HG03439 (cell line): ENCODE data around the gene SH3PXD2A.
"Not testable (repeated sequence)": the region's sequence is repeated elsewhere in the genome, so short reads cannot be mapped to it uniquely, and the experiment has no call there.

Experiments used
- ATAC-seq: cut with Tn5 transposase; IDR thresholded peaks from one replicate; pipeline ENCODE4 v1.9.1; 2021; ENCODE audit warnings: mild to moderate bottlenecking, moderate library complexity; ENCODE audit not compliant: unreplicated experiment

The SH3PXD2A gene

DNA sequence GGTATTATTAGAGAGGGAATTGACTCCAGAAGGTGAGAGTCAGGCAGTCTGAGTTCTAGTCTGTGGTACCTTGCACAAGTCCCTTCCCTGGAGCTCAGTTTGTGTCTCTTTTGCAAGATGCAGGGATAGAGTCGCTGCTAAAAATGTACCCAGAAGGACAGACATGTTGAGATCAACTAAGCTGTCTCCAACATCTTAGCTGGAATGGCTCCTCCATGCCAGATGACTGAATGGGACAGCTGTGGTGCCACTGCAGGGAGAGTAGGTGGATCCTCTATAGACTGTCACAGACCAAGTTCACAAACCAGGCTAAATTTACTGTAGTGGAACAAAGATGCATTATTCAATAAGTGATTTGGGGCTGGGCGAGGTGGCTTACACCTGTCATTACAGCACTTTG lies 241.8 kb downstream of the SH3PXD2A start:
- ATAC-seq: no peak

- ATAC-seq: no peak
Observed at GRCh38 chr10:103612462-103613365, 242.7 kb downstream of the SH3PXD2A start.

DNA sequence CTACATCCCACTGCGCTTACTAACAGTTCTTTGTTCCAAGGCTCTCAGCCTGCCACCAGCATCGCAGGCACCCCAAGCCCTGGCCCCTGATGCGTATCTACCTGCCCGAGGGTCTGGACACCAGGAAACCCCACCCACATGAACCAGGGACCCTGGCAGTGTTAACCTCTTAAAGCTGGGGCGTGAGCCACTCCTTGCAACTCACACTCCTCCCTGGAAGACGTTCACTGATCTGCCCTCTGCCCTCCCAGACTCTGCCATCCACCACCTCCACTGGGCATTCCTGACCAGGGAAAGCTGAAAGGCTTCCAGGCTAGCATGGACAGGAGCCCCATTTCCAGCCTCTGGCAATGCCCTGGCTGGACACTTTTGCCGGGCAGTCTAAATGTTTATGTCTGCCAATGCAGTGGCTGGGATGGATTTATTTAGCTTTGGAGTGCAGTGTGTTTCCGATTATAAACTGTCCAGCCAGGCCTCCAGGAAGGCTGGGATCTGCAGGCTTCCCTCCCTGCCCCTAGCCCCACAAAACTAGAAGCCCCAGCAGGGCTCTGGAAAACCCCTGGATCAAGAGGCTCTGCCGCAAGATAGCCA lies 244.4 kb downstream of the SH3PXD2A start:
- no peak for ATAC-seq

DNA sequence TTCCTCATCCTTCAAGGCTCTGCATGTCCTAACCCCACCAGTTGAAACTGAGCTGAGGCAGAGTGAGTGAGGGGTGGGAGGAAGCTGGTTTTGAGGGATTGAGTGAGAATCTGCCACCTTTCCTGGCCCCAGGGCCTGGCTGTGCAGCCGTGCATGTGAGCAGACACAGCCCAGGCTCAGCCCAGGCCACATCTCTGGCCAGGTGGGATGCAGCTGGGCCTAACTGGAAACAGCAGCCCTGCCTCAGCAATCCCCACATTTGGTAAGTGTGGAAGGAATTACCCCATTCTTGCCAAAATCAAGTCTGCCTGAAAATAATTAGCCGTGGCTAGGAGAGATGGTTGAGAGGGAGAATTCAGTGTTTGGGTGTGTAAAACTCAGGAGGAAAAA lies 245.3 kb downstream of the SH3PXD2A start:
- ATAC-seq: no peak

GRCh38 chr10:103609231-103610082 lies 245.9 kb downstream of the SH3PXD2A start:
- no peak for ATAC-seq

DNA sequence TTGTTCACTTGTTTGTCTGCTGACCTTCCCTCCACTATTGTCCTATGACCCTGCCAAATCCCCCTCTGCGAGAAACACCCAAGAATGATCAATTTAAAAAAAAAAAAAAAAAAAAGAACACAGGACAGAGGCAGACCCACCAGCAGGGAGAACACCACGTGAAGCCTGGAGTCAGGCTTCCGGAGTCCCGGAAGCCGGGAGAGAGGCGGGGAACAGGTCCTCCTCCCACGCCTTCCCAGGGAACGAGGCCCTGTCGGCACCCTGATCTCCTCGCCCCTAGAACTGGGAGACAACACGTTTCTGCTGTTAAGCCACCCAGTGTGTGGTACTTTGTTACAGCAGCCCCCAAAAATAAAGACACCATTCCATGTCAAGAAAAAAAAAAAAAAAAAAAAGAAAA lies 247.3 kb downstream of the SH3PXD2A start:
- ATAC-seq: not testable (repeated sequence)

DNA sequence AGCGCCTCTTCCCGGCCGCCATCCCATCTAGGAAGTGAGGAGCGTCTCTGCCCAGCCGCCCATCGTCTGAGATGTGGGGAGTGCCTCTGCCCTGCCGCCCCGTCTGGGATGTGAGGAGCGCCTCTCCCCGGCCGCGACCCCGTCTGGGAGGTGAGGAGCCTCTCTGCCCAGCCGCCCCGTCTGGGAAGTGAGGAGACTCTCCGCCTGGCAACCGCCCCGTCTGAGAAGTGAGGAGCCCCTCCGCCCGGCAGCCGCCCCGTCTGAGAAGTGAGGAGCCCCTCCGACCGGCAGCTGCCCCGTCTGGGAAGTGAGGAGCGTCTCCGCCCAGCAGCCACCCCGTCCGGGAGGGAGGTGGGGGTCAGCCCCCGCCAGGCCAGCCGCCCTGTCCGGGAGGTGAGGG lies 248.3 kb downstream of the SH3PXD2A start:
- ATAC-seq: not testable (repeated sequence)

DNA sequence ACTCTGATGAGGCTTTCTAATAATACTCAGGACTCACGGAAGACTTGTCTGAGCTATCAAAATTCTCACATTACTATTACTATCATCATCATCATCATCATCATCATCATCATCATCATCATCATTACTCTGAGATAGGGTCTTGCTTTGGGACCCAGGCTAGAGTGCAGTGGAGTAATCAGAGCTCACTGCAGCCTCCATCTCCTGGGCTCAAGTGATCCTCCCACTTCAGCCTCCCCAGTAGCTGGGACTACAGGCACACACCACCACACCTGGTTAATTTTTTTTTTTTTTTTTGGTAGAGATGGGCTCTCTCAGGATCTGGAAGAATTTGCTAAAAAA lies 249.3 kb downstream of the SH3PXD2A start:
- not testable (repeated sequence) for ATAC-seq

GRCh38 chr10:103605359-103606096 lies 249.8 kb downstream of the SH3PXD2A start:
- no peak for ATAC-seq

DNA sequence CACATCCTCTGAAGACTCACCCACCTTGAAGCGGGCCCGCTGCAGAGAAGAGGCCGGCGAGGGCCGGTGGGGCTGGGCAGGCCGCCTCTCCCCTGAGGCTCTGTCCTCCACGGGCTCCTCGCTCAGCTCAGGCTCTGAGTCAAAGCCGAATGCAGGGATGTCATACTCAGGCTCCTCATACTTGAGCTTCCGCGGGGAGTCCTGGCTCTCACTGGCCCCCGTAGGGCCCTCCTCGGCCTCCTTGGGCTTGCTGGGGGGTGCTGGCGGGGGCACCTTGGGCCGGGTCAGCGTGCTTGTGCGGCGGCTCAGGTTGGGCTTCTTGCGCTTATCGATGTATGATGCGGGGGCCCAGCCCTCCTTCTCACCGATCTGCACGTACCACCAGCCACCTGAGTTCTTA lies 252.0 kb downstream of the SH3PXD2A start:
- ATAC-seq: no peak

DNA sequence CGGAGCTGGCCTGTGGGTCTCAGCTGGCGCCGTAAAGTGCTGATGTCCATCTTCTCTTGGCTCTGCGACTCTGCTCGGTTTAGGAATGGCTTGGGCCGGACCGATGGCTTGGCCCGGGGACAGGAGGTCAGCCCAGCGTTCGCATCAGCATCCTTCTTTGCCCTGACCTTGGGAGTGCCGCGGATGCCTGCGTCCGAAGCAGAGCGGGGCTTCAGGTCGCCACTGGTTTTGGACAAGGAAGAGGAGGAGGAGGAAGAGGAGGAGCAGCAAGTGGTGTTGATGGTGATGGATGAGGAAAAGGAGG lies 252.6 kb downstream of the SH3PXD2A start:
- no peak for ATAC-seq

DNA sequence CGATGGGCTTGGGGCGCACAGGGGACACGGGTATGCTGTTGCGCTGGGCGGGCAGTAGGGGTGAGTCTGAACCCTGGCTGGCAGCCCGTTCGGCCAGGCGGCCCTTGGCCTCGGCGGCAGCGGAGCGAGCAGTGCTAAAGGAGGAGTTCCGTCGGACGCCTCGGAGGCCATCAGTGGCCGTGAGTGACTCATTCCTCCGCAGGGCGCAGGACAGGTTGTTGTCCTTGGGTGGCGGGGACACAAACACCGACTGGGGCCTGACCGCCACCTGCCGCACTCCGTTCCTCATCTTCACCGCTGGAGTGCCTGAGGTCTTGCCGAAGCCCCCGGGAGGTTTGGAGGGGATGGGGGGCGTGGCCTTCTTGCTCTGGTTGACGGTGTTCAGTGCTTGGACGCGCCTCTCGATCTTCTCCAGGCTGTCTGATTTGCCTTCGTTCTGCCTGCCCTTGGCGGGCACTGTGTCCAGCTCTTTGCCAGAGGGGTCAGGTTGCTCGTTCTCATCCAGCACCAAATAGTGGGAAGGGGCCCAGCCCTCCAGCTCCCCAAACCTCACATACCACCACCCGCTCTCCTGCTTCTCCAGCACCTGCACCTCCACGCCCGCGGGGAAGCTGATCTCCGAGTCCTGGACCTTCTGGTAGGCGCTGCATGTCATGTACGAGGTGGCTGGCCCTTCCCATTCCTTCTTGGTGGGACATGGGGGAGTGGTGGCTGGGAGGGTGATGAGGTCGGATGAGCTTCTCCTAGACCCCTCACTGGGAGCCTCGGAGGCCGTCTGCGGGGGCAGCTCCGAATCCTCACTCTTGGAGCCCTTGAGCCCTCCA lies 253.1 kb downstream of the SH3PXD2A start:
- no peak for ATAC-seq

- ATAC-seq: no peak
Observed at GRCh38 chr10:103600956-103601569, 254.3 kb downstream of the SH3PXD2A start.

DNA sequence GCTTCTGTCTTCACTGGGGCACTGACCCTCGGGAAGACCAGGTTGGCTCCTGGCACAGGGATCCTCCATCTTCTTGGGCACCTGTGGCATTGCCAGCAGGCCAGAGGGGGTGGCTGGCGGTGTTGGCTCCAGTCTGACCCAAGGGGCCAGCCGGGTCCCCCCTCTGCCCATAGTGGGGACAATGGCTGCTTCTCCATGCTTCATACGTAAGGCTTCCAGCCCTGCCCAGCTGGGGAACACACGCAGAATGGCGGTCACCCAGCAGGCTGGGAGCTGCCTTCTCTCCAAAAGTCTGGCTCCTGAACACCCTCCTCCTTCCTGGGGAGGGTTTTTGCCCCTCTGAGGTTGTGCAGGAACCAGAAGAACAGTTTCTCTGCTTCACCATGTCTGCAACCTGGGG lies 255.1 kb downstream of the SH3PXD2A start:
- no peak for ATAC-seq

- no peak for ATAC-seq
Observed at GRCh38 chr10:103599907-103600306, 255.5 kb downstream of the SH3PXD2A start.

- no peak for ATAC-seq
Observed at GRCh38 chr10:103599211-103599610, 256.2 kb downstream of the SH3PXD2A start.

- ATAC-seq: no peak
Observed at GRCh38 chr10:103598654-103599115, 256.7 kb downstream of the SH3PXD2A start.

GRCh38 chr10:103597003-103597402 lies 258.4 kb downstream of the SH3PXD2A start:
- no peak for ATAC-seq

- no peak for ATAC-seq
Observed at GRCh38 chr10:103595933-103596726, 259.2 kb downstream of the SH3PXD2A start.
